GM21390 (cell line): ENCODE data around the gene DDX1.
"Not testable (repeated sequence)": the region's sequence is repeated elsewhere in the genome, so short reads cannot be mapped to it uniquely, and the experiment has no call there.

ENCODE experiments used
- ATAC-seq: cut with Tn5 transposase; IDR thresholded peaks from one replicate; pipeline ENCODE4 v1.9.1; 2021; ENCODE audit not compliant: unreplicated experiment

DDX1 gene

GRCh38 chr2:15591692-15592463, at the start of gene DDX1:
Gene DDX1, plus strand, starts transcription at chr2:15591868. Its CDS starts 66 bp downstream, at chr2:15591934.
- peak; percentile 95 for ATAC-seq

GRCh38 chr2:15542269-15542668, 49.4 kb upstream of the DDX1 start:
- ATAC-seq: not testable (repeated sequence)

GRCh38 chr2:15543053-15543452, 48.6 kb upstream of the DDX1 start:
- ATAC-seq: no peak

- no peak for ATAC-seq
Observed at GRCh38 chr2:15543541-15543940, 48.1 kb upstream of the DDX1 start.

GRCh38 chr2:15544227-15544626, 47.4 kb upstream of the DDX1 start:
- no peak for ATAC-seq

- no peak for ATAC-seq
Observed at GRCh38 chr2:15546297-15547098, 45.2 kb upstream of the DDX1 start.

- no peak for ATAC-seq
Observed at GRCh38 chr2:15547115-15547876, 44.4 kb upstream of the DDX1 start.

GRCh38 chr2:15548974-15549373, 42.7 kb upstream of the DDX1 start:
- no peak for ATAC-seq

GRCh38 chr2:15553519-15553918, 38.1 kb upstream of the DDX1 start:
- ATAC-seq: no peak

- ATAC-seq: no peak
Observed at GRCh38 chr2:15553951-15554350, 37.7 kb upstream of the DDX1 start.

GRCh38 chr2:15554525-15555218, 37.0 kb upstream of the DDX1 start:
- no peak for ATAC-seq

- no peak for ATAC-seq
Observed at GRCh38 chr2:15555760-15556193, 35.9 kb upstream of the DDX1 start.

- ATAC-seq: no peak
Observed at GRCh38 chr2:15556311-15556930, 35.2 kb upstream of the DDX1 start.

- no peak for ATAC-seq
Observed at GRCh38 chr2:15557887-15558311, 33.8 kb upstream of the DDX1 start.

- ATAC-seq: no peak
Observed at GRCh38 chr2:15559379-15560139, 32.1 kb upstream of the DDX1 start.

GRCh38 chr2:15560140-15560987, 31.3 kb upstream of the DDX1 start:
- peak; percentile 43 for ATAC-seq

- peak; percentile 87 for ATAC-seq
Observed at GRCh38 chr2:15560988-15561573, 30.6 kb upstream of the DDX1 start, which contains the start of gene NBAS. Gene NBAS, minus strand, starts transcription at chr2:15561334. Its CDS starts 30 bp downstream, at chr2:15561304.
